ENCODE measurements around the gene ACOXL. TPM values are rescaled to one million over a fixed set of nuclear protein-coding genes. Genes with fewer than 3 reads are reported as not detected.
A peak's percentile ranks its signal among the peaks of the same experiment; 100 is the strongest.

Gene ACOXL
- total and polyA plus RNA-seq, 10 of the 15 experiments (the other 5 are each of a cell fraction or from before 2014, with no cell fraction given), result 0.05 to 1.3 (median 0.71) TPM

- TF ChIP-seq NFYA (IDR thresholded peaks at IDR 0.05; ENCODE audit: borderline replicate concordance, low read depth, low read length) (no peak), NFIC (IDR thresholded peaks at IDR 0.05; ENCODE audit: low read depth, low read length) (peak; percentile 61; the same call in 1 of the 2 replicates), CREB1 (IDR thresholded peaks at IDR 0.05; ENCODE audit: low read depth) (0 out of 2 replicates have a peak, but pooled peaks have one; percentile 40), RUNX3 (IDR thresholded peaks at IDR 0.05; ENCODE audit: low read length) (peak; percentile 78), SRF (IDR thresholded peaks at IDR 0.05; ENCODE audit: low read depth in 2 of 2, low read length in 2 of 2) (0 out of 4 replicates have a peak, but pooled peaks of 1 of the 2 experiments have one; percentile 57), MEF2B (IDR thresholded peaks at IDR 0.05; ENCODE audit: partially characterized antibody, poor library complexity, severe bottlenecking) (peak; percentile 83), IKZF2 (IDR thresholded peaks at IDR 0.05) (peak; percentile 18 to 28; a peak in 1 of 4 replicates), ETV6 (conservative IDR thresholded peaks at IDR 0.05 in 1 of 2, IDR thresholded peaks at IDR 0.05 in 1 of 2; ENCODE audit: borderline replicate concordance in 1 of 2, low read depth in 1 of 2) (0 out of 4 replicates have a peak, but pooled peaks of 1 of the 2 experiments have one; percentile 17), ZNF207 (IDR thresholded peaks at IDR 0.05; ENCODE audit: borderline replicate concordance) (no peak), BHLHE40 (IDR thresholded peaks at IDR 0.05; ENCODE audit: borderline replicate concordance in 1 of 2, low read depth in 2 of 2, low read length in 1 of 2) (0 out of 4 replicates have a peak, but pooled peaks of 1 of the 2 experiments have one; percentile 15), TCF12 (IDR thresholded peaks at IDR 0.05; ENCODE audit: low read depth, low read length) (peak; percentile 55; the same call in 1 of the 2 replicates), CHD1 (IDR thresholded peaks at IDR 0.05; ENCODE audit: low read depth, low read length) (no peak)
Measured at GRCh38 chr2:111057045-111057444, 324.7 kb downstream of the ACOXL start (continued).

GRCh38 chr2:111057721-111058120 is 325.3 kb downstream of the ACOXL start:
- CTCF ChIA-PET, result interaction anchor here (0.9 to 2.4 kb wide), 3 partner anchors 13 to 30 kb away, joined by 3 to 13 read pairs (median 3); no protein-coding TSS in a partner anchor
- Histone ChIP-seq H3K79me2 (ENCODE audit: control insufficient read depth, insufficient read depth, low read length) (no peaks in the 10 kb centered on the region), H3K36me3 (ENCODE audit: control insufficient read depth in 2 of 2, insufficient read depth in 2 of 2, low read length in 1 of 2) (no peaks in the 10 kb centered on the region), H4K20me1 (ENCODE audit: control insufficient read depth, insufficient read depth) (no peaks in the 10 kb centered on the region), H3K4me1 (ENCODE audit: control insufficient read depth, insufficient read depth, low read length) (peaks cover 38% of the 10 kb centered on the region), H3K4me3 (no peak overlapping the region), H3K4me2 (ENCODE audit: control insufficient read depth, insufficient read depth) (no peak overlapping the region), H2AFZ (ENCODE audit: control insufficient read depth, low read depth, low read length) (no peak overlapping the region), H3K9ac (ENCODE audit: control insufficient read depth, insufficient read depth, low read length) (no peak overlapping the region), H3K27ac (ENCODE audit: control insufficient read depth, insufficient read depth) (no peak overlapping the region), H3K27me3 (replicated peaks in 1 of 2; ENCODE audit: control insufficient read depth in 2 of 2, insufficient read depth in 2 of 2, low read length in 1 of 2) (peaks cover 0 to 13% of the 10 kb centered on the region in 2 experiments; a peak in 2 of 4 replicates), H3K9me3 (replicated peaks; ENCODE audit: control insufficient read depth, insufficient read depth, low read length) (peaks cover 16% of the 10 kb centered on the region; the same call in 2 of the 3 replicates)
- in situ Hi-C loops (cut with MboI) (no loop called here), intact Hi-C loops (cut with micrococcal nuclease; ENCODE audit: unreplicated experiment) (loop anchor here (10.0 kb wide), 1 partner anchor 203 kb away; no protein-coding TSS in a partner anchor)
- 14% methylated on average over 9 of the region's 9 CpGs for WGBS (ENCODE audit: insufficient coverage, insufficient replicate concordance, low lambda C conversion rate, missing lambda C conversion rate)
- DNase-seq (ENCODE audit: low read depth, low spot score) (no peak), FAIRE-seq (no peak), ATAC-seq (peak; percentile 53)
- POLR2A ChIA-PET, result interaction anchor here (0.7 kb wide), 1 partner anchor 9 kb away, joined by 3 read pairs; no protein-coding TSS in a partner anchor
- SMC1A ChIA-PET (ENCODE audit: uncharacterized antibody, unreplicated experiment), result interaction anchor here (1.0 to 5.4 kb wide), 11 partner anchors 10 to 182 kb away, joined by 3 to 18 read pairs (median 5); no protein-coding TSS in a partner anchor
- BruUV-seq (replicated peaks), result no TSS peak
- RAD21 ChIA-PET (ENCODE audit: unreplicated experiment), result interaction anchor here (0.7 to 2.9 kb wide), 9 partner anchors 13 to 245 kb away, joined by 3 to 18 read pairs (median 3); partner anchors contain the start of gene BCL2L11
- TF ChIP-seq SPI1 (IDR thresholded peaks at IDR 0.05; ENCODE audit: borderline replicate concordance, insufficient read depth, low read depth, low read length), result 0 out of 2 replicates have a peak, but pooled peaks have one; percentile 12
- TF ChIP-seq RUNX3 (IDR thresholded peaks at IDR 0.05; ENCODE audit: low read length), result 0 out of 2 replicates have a peak, but pooled peaks have one; percentile 28
- TF ChIP-seq POLR2AphosphoS5 (IDR thresholded peaks at IDR 0.05; ENCODE audit: low read length), result no peak
- TF ChIP-seq JUND (IDR thresholded peaks at IDR 0.05; ENCODE audit: low read depth, low read length), result no peak
- TF ChIP-seq SIX5 (IDR thresholded peaks at IDR 0.05; ENCODE audit: low read depth, low read length, severe bottlenecking), result no peak
- no peak for TF ChIP-seq ZBTB40 (IDR thresholded peaks at IDR 0.05; ENCODE audit: borderline replicate concordance)
- TF ChIP-seq ZNF217 (IDR thresholded peaks at IDR 0.05), result no peak
- no peak for TF ChIP-seq ETV6 (conservative IDR thresholded peaks at IDR 0.05 in 1 of 2, IDR thresholded peaks at IDR 0.05 in 1 of 2; ENCODE audit: borderline replicate concordance in 1 of 2, low read depth in 1 of 2)

All from GM12878 (cell line).